ENCODE results near the gene HES1. TPM values are rescaled to one million over a fixed set of nuclear protein-coding genes. Genes with fewer than 3 reads are reported as not detected.

Gene HES1
- total RNA-seq, 1 experiment from 2014 or later: 595 TPM

- DNase-seq (ENCODE audit: low spot score): peak; percentile 47
These were observed 30.9 kb downstream of the HES1 start for GRCh38 chr3:194166682-194167479.

GRCh38 chr3:194167480-194168282 lies 31.7 kb downstream of the HES1 start:
- DNase-seq (ENCODE audit: low spot score): no peak

GRCh38 chr3:194168994-194169393 lies 33.0 kb downstream of the HES1 start:
- DNase-seq (ENCODE audit: low spot score): no peak

GRCh38 chr3:194169595-194169994 lies 33.6 kb downstream of the HES1 start:
- no peak for DNase-seq (ENCODE audit: low spot score)

- no peak for DNase-seq (ENCODE audit: low spot score)
These were observed 34.8 kb downstream of the HES1 start for GRCh38 chr3:194170793-194171192.

- DNase-seq (ENCODE audit: low spot score): no peak
These were observed 38.5 kb downstream of the HES1 start for GRCh38 chr3:194174406-194174805.

GRCh38 chr3:194174980-194175379 lies 39.0 kb downstream of the HES1 start:
- DNase-seq (ENCODE audit: low spot score): no peak

GRCh38 chr3:194176274-194176991 lies 40.5 kb downstream of the HES1 start:
- no peak for DNase-seq (ENCODE audit: low spot score)

GRCh38 chr3:194177141-194177540 lies 41.2 kb downstream of the HES1 start:
- DNase-seq (ENCODE audit: low spot score): no peak

- no peak for DNase-seq (ENCODE audit: low spot score)
These were observed 42.2 kb downstream of the HES1 start for GRCh38 chr3:194178128-194178527.

GRCh38 chr3:194178669-194179068 lies 42.7 kb downstream of the HES1 start:
- DNase-seq (ENCODE audit: low spot score): no peak

- DNase-seq (ENCODE audit: low spot score): no peak
These were observed 44.6 kb downstream of the HES1 start for GRCh38 chr3:194180570-194180969.

- DNase-seq (ENCODE audit: low spot score): no peak
These were observed 45.9 kb downstream of the HES1 start for GRCh38 chr3:194181612-194182529.

- no peak for DNase-seq (ENCODE audit: low spot score)
These were observed 47.3 kb downstream of the HES1 start for GRCh38 chr3:194183271-194183670.

GRCh38 chr3:194184265-194184751 lies 48.4 kb downstream of the HES1 start:
- no peak for DNase-seq (ENCODE audit: low spot score)

- DNase-seq (ENCODE audit: low spot score): no peak
These were observed 48.9 kb downstream of the HES1 start for GRCh38 chr3:194184801-194185200.

- DNase-seq (ENCODE audit: low spot score): no peak
These were observed 49.3 kb downstream of the HES1 start for GRCh38 chr3:194185221-194185620.

GRCh38 chr3:194187233-194187944 lies 51.4 kb downstream of the HES1 start:
- DNase-seq (ENCODE audit: low spot score): no peak
